H54 (cell line): ENCODE measurements around the gene TEX11.
"Not testable (repeated sequence)": the region's sequence is repeated elsewhere in the genome, so short reads cannot be mapped to it uniquely, and the experiment has no call there.

ENCODE experiments used
- DNase-seq: peaks from one replicate; pipeline ENCODE4 v3.0.0; 2011; ENCODE audit warnings: low spot score, mixed read lengths; ENCODE audit not compliant: insufficient read length
- FAIRE-seq: peaks from 3 replicates; lab custom pipeline; 2011; peaks lifted over from hg19 to GRCh38; lab: Jason Lieb, UNC
- POLR2A ChIP-seq: IDR thresholded peaks from 2 replicates; pipeline ENCODE4 v1.6.1; 2011; ENCODE audit warnings: low read depth, mild to moderate bottlenecking, low read length

The TEX11 gene

GRCh38 chrX:70675284-70675683 lies 233.2 kb downstream of the TEX11 start:
- TF ChIP-seq POLR2A = no peak
- no peak for FAIRE-seq
- no peak for DNase-seq

GRCh38 chrX:70672326-70672725 lies 236.2 kb downstream of the TEX11 start:
- FAIRE-seq = no peak
- TF ChIP-seq POLR2A = no peak
- no peak for DNase-seq

DNA sequence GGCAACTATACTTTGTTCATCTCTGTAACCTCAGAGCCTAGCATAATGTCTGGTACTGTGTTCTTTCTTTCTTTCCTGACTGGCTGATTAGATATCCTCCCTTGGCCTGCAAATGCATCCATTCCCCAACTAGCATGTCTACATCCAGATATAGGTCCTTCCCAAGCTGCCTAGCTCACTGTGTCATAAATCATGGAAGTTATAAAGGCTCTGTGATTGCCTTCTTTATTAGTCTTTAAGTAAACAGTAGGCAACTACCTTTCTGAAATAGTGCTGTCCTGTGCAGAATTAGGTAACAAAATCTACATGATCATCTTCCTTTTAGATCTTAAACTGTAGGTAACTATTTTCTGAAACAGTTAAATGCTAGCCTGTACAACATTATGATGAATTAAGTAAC lies 239.4 kb downstream of the TEX11 start:
- TF ChIP-seq POLR2A = no peak
- FAIRE-seq = no peak
- DNase-seq = no peak

DNA sequence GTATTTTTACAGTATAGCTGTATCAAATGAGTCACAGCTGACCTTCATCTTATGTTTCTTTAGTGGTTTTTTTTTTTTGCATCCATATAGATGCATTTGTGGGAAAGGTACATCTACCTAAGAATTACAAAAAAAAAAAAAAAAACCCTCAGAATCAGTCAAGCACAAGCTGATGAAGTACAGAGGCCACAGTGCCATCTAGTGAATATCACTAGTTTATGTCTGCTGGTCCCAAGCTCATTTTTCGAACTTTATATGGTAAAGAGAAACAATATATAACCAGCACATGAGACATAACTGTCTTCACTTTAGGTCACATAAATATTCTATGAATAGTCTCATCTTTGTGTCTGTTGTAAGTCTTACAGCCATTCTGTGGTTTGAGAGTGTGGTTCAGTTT lies 243.8 kb downstream of the TEX11 start:
- no peak for DNase-seq
- no peak for FAIRE-seq
- TF ChIP-seq POLR2A = no peak

- not testable (repeated sequence) for FAIRE-seq
Measured at GRCh38 chrX:70661124-70661523, 247.4 kb downstream of the TEX11 start.

DNA sequence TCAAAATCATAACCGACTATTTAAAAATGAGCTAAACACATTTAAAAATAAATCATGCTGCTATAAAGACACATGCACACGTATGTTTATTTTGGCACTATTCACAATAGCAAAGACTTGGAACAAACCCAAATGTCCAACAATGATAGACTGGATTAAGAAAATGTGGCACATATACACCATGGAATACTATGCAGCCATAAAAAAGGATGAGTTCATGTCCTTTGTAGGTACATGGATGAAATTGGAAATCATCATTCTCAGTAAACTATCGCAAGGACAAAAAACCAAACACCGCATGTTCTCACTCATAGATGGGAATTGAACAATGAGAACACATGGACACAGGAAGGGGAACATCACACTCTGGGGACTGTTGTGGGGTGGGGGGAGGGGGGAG lies 251.0 kb downstream of the TEX11 start:
- not testable (repeated sequence) for FAIRE-seq, DNase-seq

More at GRCh38 chrX:70661124-70661523, 247.4 kb downstream of the TEX11 start:
- not testable (repeated sequence) for DNase-seq

DNA sequence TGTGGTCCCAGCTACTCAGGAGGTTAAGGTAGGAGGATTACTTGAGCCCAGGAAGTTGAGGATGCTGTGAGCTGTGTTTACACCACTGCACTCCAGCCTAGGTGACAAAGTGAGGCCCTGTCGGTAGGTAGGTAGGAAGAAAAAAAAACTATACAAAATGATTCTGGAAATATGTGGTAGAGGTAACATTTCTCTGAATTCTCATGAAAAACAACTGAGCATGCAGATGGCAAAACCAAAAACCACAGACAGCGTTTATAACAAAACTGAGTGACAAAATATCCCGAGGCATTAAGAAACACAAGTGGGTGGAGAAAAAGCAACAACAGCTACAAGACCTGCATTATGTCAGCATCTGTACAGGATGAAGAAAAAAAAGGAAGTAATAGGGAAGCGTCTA lies 252.2 kb downstream of the TEX11 start:
- FAIRE-seq = no peak
- no peak for DNase-seq
- no peak for TF ChIP-seq POLR2A

DNA sequence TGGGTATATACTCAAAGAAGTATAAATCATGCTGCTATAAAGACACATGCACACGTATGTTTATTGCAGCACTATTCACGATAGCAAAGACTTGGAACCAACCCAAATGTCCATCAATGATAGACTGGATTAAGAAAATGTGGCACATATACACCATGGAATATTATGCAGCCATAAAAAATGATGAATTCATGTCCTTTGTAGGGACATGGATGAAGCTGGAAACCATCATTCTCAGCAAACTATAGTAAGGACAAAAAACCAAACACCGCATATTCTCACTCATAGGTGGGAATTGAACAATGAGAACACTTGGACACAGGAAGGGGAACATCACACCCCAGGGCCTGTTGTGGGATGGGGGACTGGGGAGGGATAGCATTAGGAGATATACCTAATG lies 260.6 kb downstream of the TEX11 start:
- FAIRE-seq, DNase-seq: not testable (repeated sequence)

GRCh38 chrX:70636218-70636617 lies 272.3 kb downstream of the TEX11 start:
- FAIRE-seq = no peak
- DNase-seq = no peak
- TF ChIP-seq POLR2A = no peak

DNA sequence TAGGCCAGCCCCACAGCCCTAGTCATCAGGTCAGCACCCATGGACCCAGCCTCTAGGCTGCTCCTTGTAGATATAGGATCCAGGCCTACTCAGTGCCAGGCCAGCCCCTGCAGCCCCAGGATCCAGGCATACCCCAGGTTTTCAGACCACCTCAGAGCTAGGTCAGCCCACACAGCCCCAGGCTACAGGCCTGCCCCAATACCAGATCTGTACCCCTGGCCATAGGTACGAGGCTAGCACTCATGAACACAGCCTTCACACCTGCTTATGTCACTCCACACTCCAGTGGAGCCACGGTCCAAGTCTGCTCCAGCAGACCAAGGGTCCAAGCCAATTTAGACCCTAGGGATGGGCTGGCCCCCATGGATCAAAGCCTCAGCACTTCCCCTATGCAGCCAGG lies 272.8 kb downstream of the TEX11 start:
- DNase-seq = no peak
- no peak for FAIRE-seq
- TF ChIP-seq POLR2A = no peak

DNA sequence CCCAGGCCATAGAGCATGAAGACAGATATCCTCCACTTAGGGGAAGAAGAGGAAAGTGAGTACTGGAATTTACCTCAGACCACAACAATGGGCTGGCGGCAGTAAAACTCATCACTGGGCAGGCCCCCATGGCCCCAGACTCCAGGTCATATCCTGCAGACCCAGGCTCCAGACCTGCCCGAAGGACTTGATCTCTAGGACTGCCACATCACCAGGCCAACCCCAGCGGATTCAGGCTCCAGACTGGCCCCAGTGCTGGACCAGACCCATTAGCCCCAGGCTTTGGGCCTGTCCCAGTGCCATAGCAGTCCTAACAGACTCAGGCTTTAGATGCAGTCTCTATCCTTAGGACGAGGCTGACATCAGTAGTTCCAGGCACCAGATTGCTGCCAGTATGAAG lies 273.3 kb downstream of the TEX11 start:
- DNase-seq (no peak), FAIRE-seq (no peak)
- TF ChIP-seq POLR2A = no peak

GRCh38 chrX:70621743-70622142 lies 286.8 kb downstream of the TEX11 start:
- no peak for DNase-seq
- TF ChIP-seq POLR2A = no peak
- no peak for FAIRE-seq

DNA sequence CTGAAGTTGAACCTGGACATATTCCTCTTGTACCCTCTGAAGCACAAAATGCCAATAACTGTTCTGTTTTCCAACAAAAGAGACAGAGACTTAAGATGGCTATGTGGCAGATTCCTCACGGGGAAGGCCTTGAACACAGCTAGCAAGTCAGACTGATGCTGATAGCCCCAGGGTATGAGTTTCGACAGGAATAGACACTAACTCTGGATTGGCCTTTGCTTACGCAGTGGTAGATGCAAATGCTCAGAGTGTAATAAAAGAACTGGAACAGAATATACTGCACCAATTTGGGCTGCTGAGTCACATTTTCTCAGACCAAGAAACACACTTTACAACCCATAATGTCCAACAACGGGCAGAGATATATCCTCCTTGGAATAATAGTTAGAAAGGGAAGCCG lies 290.0 kb downstream of the TEX11 start:
- no peak for TF ChIP-seq POLR2A

DNA sequence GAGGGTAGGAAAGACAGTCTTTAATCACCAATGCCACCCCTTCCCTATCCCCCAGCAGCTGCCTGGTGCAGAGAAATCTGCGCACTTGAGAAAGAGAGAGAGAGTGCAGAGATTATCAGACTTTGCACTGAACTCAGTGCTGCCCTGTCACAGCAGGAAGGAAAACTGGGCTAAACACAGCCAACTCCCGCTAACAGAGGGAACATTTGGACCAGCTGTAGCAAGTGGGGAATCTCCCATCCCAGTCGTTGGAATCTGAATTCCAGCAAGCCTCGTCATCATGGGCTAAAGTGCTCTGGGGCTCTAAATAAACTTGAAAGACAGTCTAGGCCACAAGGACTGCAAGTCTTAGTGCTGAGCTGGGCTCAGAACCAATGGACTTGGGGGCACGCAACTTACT lies 295.2 kb downstream of the TEX11 start:
- no peak for TF ChIP-seq POLR2A
- DNase-seq (peak; percentile 11), FAIRE-seq (peak; percentile 76)

More for the DNA sequence above, 290.0 kb downstream of the TEX11 start:
- FAIRE-seq (no peak), DNase-seq (no peak)

DNA sequence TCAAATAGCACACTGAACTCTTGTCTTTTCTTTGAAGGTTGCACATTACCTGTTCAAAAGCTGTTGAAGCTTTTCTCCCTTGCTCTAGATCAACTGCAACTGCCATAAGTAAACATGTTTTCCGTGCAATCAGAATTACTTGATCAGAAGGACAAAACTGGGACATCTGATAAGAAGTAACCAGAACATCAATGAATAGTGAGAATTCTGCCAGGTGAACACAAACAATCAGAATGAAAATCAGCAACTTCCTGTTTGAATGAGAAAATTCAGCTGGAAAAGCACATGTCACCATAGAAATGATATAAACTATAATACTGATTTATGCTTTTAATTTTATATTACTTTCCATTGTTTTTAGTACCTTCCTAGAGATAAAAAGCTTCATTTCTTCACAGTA lies 303.2 kb downstream of the TEX11 start:
- FAIRE-seq = no peak
- no peak for TF ChIP-seq POLR2A

GRCh38 chrX:70592091-70592490 lies 316.4 kb downstream of the TEX11 start:
- FAIRE-seq (peak; percentile 60), DNase-seq (peak; percentile 22)
- TF ChIP-seq POLR2A = no peak

More for the DNA sequence above, 303.2 kb downstream of the TEX11 start:
- no peak for DNase-seq

- FAIRE-seq, DNase-seq: not testable (repeated sequence)
Measured at GRCh38 chrX:70587158-70587557, 321.4 kb downstream of the TEX11 start.
